Endothelial cell of umbilical vein (primary cell): ENCODE measurements around the gene SCARF2. TPM values are rescaled to one million over a fixed set of nuclear protein-coding genes. Genes with fewer than 3 reads are reported as not detected.

Experiments used
- BruUV-seq: library from RNA; stranded (reverse); fragments of 400-500 nt; replicated peaks from 2 replicates; lab custom pipeline; 2021; lab: Mats Ljungman, UMichigan
- CTCF ChIA-PET: fragments of 300-600, 350-600 bp; sonication (Branson Sonifier 250); formaldehyde crosslinking; loops from one replicate; lab custom pipeline; 2021; ENCODE audit warnings: antibody characterized with exemption, inconsistent platforms; lab: Charles Lee
- POLR2A ChIA-PET: fragments of 300-600, 350-600 bp; sonication (Branson Sonifier 250); formaldehyde crosslinking; loops from one replicate; lab custom pipeline; 2021; ENCODE audit warnings: antibody characterized with exemption, inconsistent platforms; lab: Charles Lee
- DNase-seq: peaks from one replicate; pipeline ENCODE4 v3.0.0-alpha.2; 2011; ENCODE audit warnings: low read depth, low spot score
- FAIRE-seq: peaks from 2 replicates; lab custom pipeline; 2011; peaks lifted over from hg19 to GRCh38; lab: Jason Lieb, UNC
- H2AFZ ChIP-seq: 2 replicates; pipeline ENCODE4 v1.6.0; 2012; ENCODE audit warnings: low read depth, low read length, control low read depth, inconsistent platforms
- H3K27ac ChIP-seq: 2 replicates; pipeline ENCODE4 v1.5.1; 2011; ENCODE audit warnings: low read depth, mild to moderate bottlenecking, control low read depth, low read length, moderate library complexity; ENCODE audit not compliant: insufficient read depth
- H3K27me3 ChIP-seq, 2 experiments: 2 replicates each; pipeline versions ENCODE4 v1.6.0 to v1.6.1; 2011; ENCODE audit warnings: low read length in 2 of 2, mixed read lengths in 1 of 2; ENCODE audit not compliant: control insufficient read depth in 2 of 2, insufficient read depth in 2 of 2
- H3K36me3 ChIP-seq, 2 experiments: 2 replicates in 1 of 2; 3 replicates in 1 of 2; pipeline ENCODE4 v1.5.1; 2011; ENCODE audit warnings: low read length in 2 of 2, mild to moderate bottlenecking in 1 of 2, moderate library complexity in 1 of 2; ENCODE audit not compliant: control insufficient read depth in 2 of 2, insufficient read depth in 2 of 2; ENCODE audit errors: extremely low read depth in 1 of 2
- H3K4me1 ChIP-seq: 3 replicates; pipeline ENCODE4 v1.5.1; 2011; ENCODE audit warnings: mild to moderate bottlenecking, low read length; ENCODE audit not compliant: control insufficient read depth, insufficient read depth; ENCODE audit errors: extremely low read depth
- H3K4me2 ChIP-seq: 2 replicates; pipeline ENCODE4 v1.6.1; 2011; ENCODE audit warnings: low read length, control low read depth, mixed read lengths; ENCODE audit not compliant: insufficient read depth
- H3K4me3 ChIP-seq, 3 experiments: fragments of 200-600 bp in 1 of 3; sonication (generic), shearing (Covaris generic) in 1 of 3; replicated peaks in 1 of 3; 2 replicates each; pipeline ENCODE4 v1.5.1; 2011 to 2016; ENCODE audit warnings: control low read depth in 3 of 3, low read length in 3 of 3, mild to moderate bottlenecking in 2 of 3, inconsistent platforms in 1 of 3, low read depth in 1 of 3, moderate library complexity in 1 of 3; ENCODE audit not compliant: insufficient read depth in 1 of 3
- H3K79me2 ChIP-seq: 2 replicates; pipeline ENCODE4 v1.6.0; 2012; ENCODE audit warnings: low read length, inconsistent platforms; ENCODE audit not compliant: control insufficient read depth, insufficient read depth
- H3K9ac ChIP-seq: replicated peaks from 2 replicates; pipeline ENCODE3; 2011; ENCODE audit warnings: low read length, control low read depth; ENCODE audit not compliant: insufficient read depth; ENCODE audit errors: extremely low read depth
- H3K9me1 ChIP-seq: replicated peaks from 3 replicates; pipeline ENCODE4 v1.6.0; 2011; ENCODE audit warnings: mild to moderate bottlenecking, low read length; ENCODE audit not compliant: control insufficient read depth, insufficient read depth; ENCODE audit errors: extremely low read depth
- H3K9me3 ChIP-seq: replicated peaks from 2 replicates; pipeline ENCODE4 v1.5.1; 2012; ENCODE audit warnings: low read length, inconsistent platforms; ENCODE audit not compliant: control insufficient read depth, insufficient read depth
- H4K20me1 ChIP-seq: replicated peaks from 2 replicates; pipeline ENCODE3; 2011; ENCODE audit warnings: mild to moderate bottlenecking, low read length; ENCODE audit not compliant: control insufficient read depth, insufficient read depth; ENCODE audit errors: extremely low read depth
- MAX ChIP-seq: IDR thresholded peaks from 2 replicates; pipeline ENCODE4 v1.6.1; 2011; ENCODE audit not compliant: insufficient read depth, insufficient read length
- MYC ChIP-seq: IDR thresholded peaks from one replicate; pipeline ENCODE4 v1.6.1; 2011; ENCODE audit warnings: mild to moderate bottlenecking, low read depth, low read length
- POLR2A ChIP-seq: IDR thresholded peaks from 2 replicates; pipeline ENCODE4 v1.6.1; 2012; ENCODE audit warnings: low read depth, mild to moderate bottlenecking, control low read depth, low read length
- dilution Hi-C: fragments of 300-500 bp; cut with MboI; formaldehyde crosslinking; loops from one replicate; pipeline ENCODE4 v1.15.0; 2019; ENCODE audit warnings: low sequenced_read_pairs; ENCODE audit not compliant: extremely low pct_ligation_motif_present
- intact Hi-C: fragments of 100-400 bp; cut with micrococcal nuclease; formaldehyde crosslinking; loops from one replicate; pipeline ENCODE4 v1.10.0; 2022
- polyA plus RNA-seq, 4 experiments: library from polyadenylated mRNA; depleted of rRNA in 3 of 4; stranded (reverse) in 3 of 4; unstranded in 1 of 4; fragments of >200 nt; gene quantifications; 2 replicates each; pipeline versions ENCODE4 v1.2.1 to v1.2.3, GENCODE V29; 2011 to 2012; ENCODE audit warnings: missing spikeins in 1 of 4
- total RNA-seq: library from RNA; stranded (reverse); gene quantifications from 2 replicates; pipeline ENCODE4 v1.2.3, GENCODE V29; 2021
- TF ChIP-seq, protein P1 (sequence below), 2 donors: IDR thresholded peaks; 1 replicate in 1 of 2; 2 replicates in 1 of 2; pipeline ENCODE4 v1.5.1; 2011; ENCODE audit warnings: low read length in 2 of 2, mild to moderate bottlenecking in 2 of 2, moderate library complexity in 2 of 2, control low read depth in 1 of 2, inconsistent platforms in 1 of 2, low read depth in 1 of 2; ENCODE audit not compliant: insufficient read depth in 1 of 2; ENCODE audit errors: extremely low read depth in 1 of 2

The SCARF2 gene
- total and polyA plus RNA-seq, 2 donors (not counting 3 experiments of a cell fraction or from before 2014, with no cell fraction given): 15.7 to 20.1 TPM

GRCh38 chr22:20430720-20431510 lies 6.7 kb downstream of the SCARF2 start:
- Histone ChIP-seq H3K9me1 (no peaks in the 10 kb centered on the region), H3K79me2 (peaks cover 12% of the 10 kb centered on the region), H3K4me1 (peaks cover 5% of the 10 kb centered on the region), H3K27ac (no peak overlapping the region), H3K36me3 (peaks cover 4 to 15% of the 10 kb centered on the region in 2 experiments), H3K9ac (no peak overlapping the region), H3K4me2 (peak overlapping the region; percentile 19), H3K9me3 (no peaks in the 10 kb centered on the region), H2AFZ (peak overlapping the region; percentile 44), H3K27me3 (no peaks in the 10 kb centered on the region), H4K20me1 (peaks cover 2% of the 10 kb centered on the region), H3K4me3 (peak overlapping the region in 1 of 3 experiments; percentile 9)
- TF ChIP-seq, protein P1, sequence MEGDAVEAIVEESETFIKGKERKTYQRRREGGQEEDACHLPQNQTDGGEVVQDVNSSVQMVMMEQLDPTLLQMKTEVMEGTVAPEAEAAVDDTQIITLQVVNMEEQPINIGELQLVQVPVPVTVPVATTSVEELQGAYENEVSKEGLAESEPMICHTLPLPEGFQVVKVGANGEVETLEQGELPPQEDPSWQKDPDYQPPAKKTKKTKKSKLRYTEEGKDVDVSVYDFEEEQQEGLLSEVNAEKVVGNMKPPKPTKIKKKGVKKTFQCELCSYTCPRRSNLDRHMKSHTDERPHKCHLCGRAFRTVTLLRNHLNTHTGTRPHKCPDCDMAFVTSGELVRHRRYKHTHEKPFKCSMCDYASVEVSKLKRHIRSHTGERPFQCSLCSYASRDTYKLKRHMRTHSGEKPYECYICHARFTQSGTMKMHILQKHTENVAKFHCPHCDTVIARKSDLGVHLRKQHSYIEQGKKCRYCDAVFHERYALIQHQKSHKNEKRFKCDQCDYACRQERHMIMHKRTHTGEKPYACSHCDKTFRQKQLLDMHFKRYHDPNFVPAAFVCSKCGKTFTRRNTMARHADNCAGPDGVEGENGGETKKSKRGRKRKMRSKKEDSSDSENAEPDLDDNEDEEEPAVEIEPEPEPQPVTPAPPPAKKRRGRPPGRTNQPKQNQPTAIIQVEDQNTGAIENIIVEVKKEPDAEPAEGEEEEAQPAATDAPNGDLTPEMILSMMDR (IDR thresholded peaks at IDR 0.05; ENCODE audit: extremely low read depth in 1 of 2, insufficient read depth in 1 of 2, low read depth in 1 of 2, low read length in 2 of 2): peak; percentile 40 to 74
- peak; percentile 44 for TF ChIP-seq MAX
- peak; percentile 42 for TF ChIP-seq MYC
- no peak for TF ChIP-seq POLR2A
- DNase-seq (peak; percentile 44), FAIRE-seq (peak; percentile 54)
- intact Hi-C loops (loop anchor here (1.0 kb wide), 1 partner anchor 25 kb away; no protein-coding TSS in a partner anchor), dilution Hi-C loops (no loop called here)
- ChIA-PET POLR2A (no interaction called here), CTCF (interaction anchor here (4.8 kb wide), 1 partner anchor 12 kb away, joined by 36 read pairs; no protein-coding TSS in a partner anchor)
- no TSS peak for BruUV-seq
